Measurements from ENCODE around the gene NSUN6.

Gene NSUN6

DNA sequence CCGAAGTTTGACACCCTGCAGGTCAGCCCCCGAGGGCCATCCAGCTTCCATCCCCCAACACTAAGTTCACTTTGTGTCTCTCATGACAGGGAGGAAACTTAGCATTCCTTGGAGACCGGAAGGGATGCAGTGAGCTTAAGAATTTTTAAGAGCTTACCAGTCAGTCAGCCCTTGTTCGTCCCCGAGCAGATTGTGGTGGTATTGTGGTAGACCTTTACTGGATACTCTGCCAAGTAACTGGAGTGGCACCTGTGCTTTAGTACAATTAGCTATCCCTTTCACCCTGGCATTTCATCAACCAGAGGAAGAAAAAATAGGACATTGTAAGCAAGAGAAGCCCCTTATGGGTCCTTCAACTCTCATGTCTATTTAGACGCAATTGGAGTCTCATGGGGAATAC is 74.8 kb downstream of the NSUN6 start:
- Histone ChIP-seq H2AK5ac (ENCODE audit: low read length) (no peak overlapping the region), H3K27ac (ENCODE audit: low read depth, low read length) (no peak overlapping the region), H3K36me3 (ENCODE audit: control insufficient read depth in 1 of 2, insufficient read depth in 2 of 2, low read length in 2 of 2) (peaks cover 0 to 7% of the 10 kb centered on the region in 2 experiments), H3K79me2 (ENCODE audit: control insufficient read depth, insufficient read depth, low read length, poor library complexity) (no peaks in the 10 kb centered on the region), H4K91ac (ENCODE audit: low read depth, low read length) (no peak overlapping the region), H3K9me3 (ENCODE audit: insufficient read depth, low read depth, low read length) (peaks cover 4% of the 10 kb centered on the region), H3K23ac (ENCODE audit: low read length) (no peak overlapping the region), H4K12ac (ENCODE audit: low read depth, low read length) (no peak overlapping the region), H2BK120ac (ENCODE audit: insufficient read depth, low read length, poor library complexity) (no peak overlapping the region), H2BK12ac (ENCODE audit: low read length) (no peak overlapping the region), H2BK5ac (ENCODE audit: low read depth, low read length, poor library complexity) (no peak overlapping the region), H3K79me1 (ENCODE audit: low read length) (no peaks in the 10 kb centered on the region), H3K4me3 (ENCODE audit: low read depth, low read length) (no peak overlapping the region), H3K4me1 (ENCODE audit: control insufficient read depth in 1 of 2, insufficient read depth in 2 of 2, low read length in 2 of 2) (peaks cover 7 to 9% of the 10 kb centered on the region in 2 experiments), H3K18ac (ENCODE audit: low read length) (no peak overlapping the region), H3K4ac (ENCODE audit: low read depth, low read length) (no peak overlapping the region), H4K8ac (ENCODE audit: low read depth, low read length) (no peak overlapping the region), H3K4me2 (ENCODE audit: low read length) (no peak overlapping the region), H3K9ac (ENCODE audit: low read length) (no peak overlapping the region), H2AFZ (ENCODE audit: insufficient read depth, low read length, poor library complexity) (no peak overlapping the region), H3K14ac (ENCODE audit: low read length) (no peak overlapping the region), H3K27me3 (ENCODE audit: insufficient read depth, low read length) (no peaks in the 10 kb centered on the region)
- no peak for DNase-seq
- no CpG with 5 or more reads among the region's 6 CpGs for WGBS (ENCODE audit: extremely low coverage, insufficient coverage, insufficient read length)

DNA sequence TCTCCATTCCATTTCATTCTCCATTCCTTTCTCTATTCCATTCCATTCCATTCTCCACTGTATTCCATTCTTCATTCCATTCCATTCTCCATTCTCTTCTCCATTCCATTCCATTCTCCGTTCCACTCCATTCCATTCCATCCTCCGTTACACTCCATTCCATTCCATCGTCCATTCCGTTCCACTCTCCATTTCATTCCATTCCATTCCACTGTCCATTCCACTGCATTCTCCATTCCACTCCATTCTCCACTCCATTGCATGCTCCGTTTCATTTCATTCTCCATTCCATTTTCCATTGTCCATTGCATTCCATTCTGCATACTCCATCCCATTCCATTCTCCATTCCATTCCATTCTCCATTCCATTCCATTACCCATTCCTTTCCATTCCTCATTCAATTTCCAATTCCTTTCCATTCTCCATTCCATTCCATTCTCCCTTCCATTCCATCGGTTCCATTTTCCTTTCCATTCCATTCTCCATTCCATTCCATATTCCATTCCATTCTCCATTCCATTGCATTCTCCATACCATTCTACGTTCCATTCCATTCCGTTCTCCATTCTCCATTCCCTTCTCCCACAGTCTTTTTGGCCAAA is 78.3 kb downstream of the NSUN6 start:
- H3K4me1 ChIP-seq (ENCODE audit: control insufficient read depth in 1 of 2, insufficient read depth in 2 of 2, low read length in 2 of 2), result no peaks in the 10 kb centered on the region
- H4K12ac ChIP-seq (ENCODE audit: low read depth, low read length), result no peak overlapping the region
- no peak overlapping the region for H3K14ac ChIP-seq (ENCODE audit: low read length)
- H3K23ac ChIP-seq (ENCODE audit: low read length), result no peak overlapping the region
- WGBS (ENCODE audit: extremely low coverage, insufficient coverage, insufficient read length), result 100% methylated on average over 7 of the region's 8 CpGs
- peaks cover 4% of the 10 kb centered on the region for H3K9me3 ChIP-seq (ENCODE audit: insufficient read depth, low read depth, low read length)
- no peak overlapping the region for H2BK120ac ChIP-seq (ENCODE audit: insufficient read depth, low read length, poor library complexity)
- no peak overlapping the region for H2BK5ac ChIP-seq (ENCODE audit: low read depth, low read length, poor library complexity)
- no peaks in the 10 kb centered on the region for H3K79me2 ChIP-seq (ENCODE audit: control insufficient read depth, insufficient read depth, low read length, poor library complexity)
- no peak for DNase-seq
- H2AK5ac ChIP-seq (ENCODE audit: low read length), result no peak overlapping the region
- H3K4ac ChIP-seq (ENCODE audit: low read depth, low read length), result no peak overlapping the region
- H3K79me1 ChIP-seq (ENCODE audit: low read length), result no peaks in the 10 kb centered on the region
- no peak overlapping the region for H4K8ac ChIP-seq (ENCODE audit: low read depth, low read length)
- no peak overlapping the region for H2AFZ ChIP-seq (ENCODE audit: insufficient read depth, low read length, poor library complexity)
- no peaks in the 10 kb centered on the region for H3K27me3 ChIP-seq (ENCODE audit: insufficient read depth, low read length)
- peaks cover 0 to 7% of the 10 kb centered on the region in 2 experiments for H3K36me3 ChIP-seq (ENCODE audit: control insufficient read depth in 1 of 2, insufficient read depth in 2 of 2, low read length in 2 of 2)
- no peak overlapping the region for H3K18ac ChIP-seq (ENCODE audit: low read length)
- no peak overlapping the region for H3K27ac ChIP-seq (ENCODE audit: low read depth, low read length)
- H2BK12ac ChIP-seq (ENCODE audit: low read length), result no peak overlapping the region
- H3K9ac ChIP-seq (ENCODE audit: low read length), result no peak overlapping the region
- H3K4me3 ChIP-seq (ENCODE audit: low read depth, low read length), result no peak overlapping the region
- no peak overlapping the region for H3K4me2 ChIP-seq (ENCODE audit: low read length)
- H4K91ac ChIP-seq (ENCODE audit: low read depth, low read length), result no peak overlapping the region

DNA sequence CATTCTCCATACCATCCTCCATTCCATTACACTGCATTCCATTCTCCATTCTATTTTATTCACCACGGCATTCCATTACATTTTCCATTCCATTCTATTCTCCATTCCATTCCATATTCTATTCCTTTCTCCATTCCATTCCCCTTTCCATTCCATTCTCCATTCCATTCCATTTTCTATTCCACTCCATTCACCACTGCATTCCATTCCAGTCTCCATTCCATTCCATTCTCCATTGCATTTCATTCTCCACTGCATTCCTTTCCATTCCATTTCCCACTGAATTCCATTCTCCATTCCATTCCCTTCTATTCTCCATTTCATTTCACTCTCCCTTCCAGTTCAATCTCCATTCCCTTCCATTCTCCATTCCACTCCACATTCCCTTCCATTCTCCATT is 79.6 kb downstream of the NSUN6 start:
- Histone ChIP-seq H3K23ac (ENCODE audit: low read length) (no peak overlapping the region), H3K79me2 (ENCODE audit: control insufficient read depth, insufficient read depth, low read length, poor library complexity) (no peaks in the 10 kb centered on the region), H2AK5ac (ENCODE audit: low read length) (no peak overlapping the region), H3K18ac (ENCODE audit: low read length) (no peak overlapping the region), H3K14ac (ENCODE audit: low read length) (no peak overlapping the region), H3K27me3 (ENCODE audit: insufficient read depth, low read length) (no peaks in the 10 kb centered on the region), H3K27ac (ENCODE audit: low read depth, low read length) (no peak overlapping the region), H2BK5ac (ENCODE audit: low read depth, low read length, poor library complexity) (no peak overlapping the region), H3K4me3 (ENCODE audit: low read depth, low read length) (no peak overlapping the region), H2BK12ac (ENCODE audit: low read length) (no peak overlapping the region), H3K4me1 (ENCODE audit: control insufficient read depth in 1 of 2, insufficient read depth in 2 of 2, low read length in 2 of 2) (no peaks in the 10 kb centered on the region), H4K91ac (ENCODE audit: low read depth, low read length) (no peak overlapping the region), H4K8ac (ENCODE audit: low read depth, low read length) (no peak overlapping the region), H3K4ac (ENCODE audit: low read depth, low read length) (no peak overlapping the region), H3K36me3 (ENCODE audit: control insufficient read depth in 1 of 2, insufficient read depth in 2 of 2, low read length in 2 of 2) (peaks cover 0 to 3% of the 10 kb centered on the region in 2 experiments), H3K79me1 (ENCODE audit: low read length) (no peaks in the 10 kb centered on the region), H4K12ac (ENCODE audit: low read depth, low read length) (no peak overlapping the region), H3K4me2 (ENCODE audit: low read length) (no peak overlapping the region), H3K9ac (ENCODE audit: low read length) (no peak overlapping the region), H2BK120ac (ENCODE audit: insufficient read depth, low read length, poor library complexity) (no peak overlapping the region), H2AFZ (ENCODE audit: insufficient read depth, low read length, poor library complexity) (no peak overlapping the region), H3K9me3 (ENCODE audit: insufficient read depth, low read depth, low read length) (peaks cover 1% of the 10 kb centered on the region)
- WGBS (ENCODE audit: extremely low coverage, insufficient coverage, insufficient read length), result 100% methylated on average over 1 of the region's 1 CpG
- DNase-seq, result no peak

DNA sequence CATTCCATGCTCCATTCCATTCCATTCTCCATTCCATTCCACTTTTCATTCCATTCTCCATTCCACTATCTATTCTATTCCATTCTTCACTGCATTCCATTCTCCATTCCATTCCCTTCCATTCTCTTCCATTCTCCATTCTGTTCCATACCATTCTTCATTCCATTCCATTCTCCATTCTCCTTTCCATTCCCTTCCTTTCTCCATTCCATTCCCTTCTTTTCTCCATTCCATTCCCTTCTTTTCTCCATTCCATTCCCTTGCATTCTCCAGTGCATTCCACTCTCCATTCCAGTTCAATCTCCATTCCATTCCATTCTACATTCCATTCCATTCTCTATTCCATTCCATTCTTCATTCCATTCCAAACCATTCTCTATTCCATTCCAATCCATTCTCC is 80.3 kb downstream of the NSUN6 start:
- no peak for DNase-seq
- no peak overlapping the region for H2BK5ac ChIP-seq (ENCODE audit: low read depth, low read length, poor library complexity)

More for the DNA sequence above, 80.3 kb downstream of the NSUN6 start:
- H3K27ac ChIP-seq (ENCODE audit: low read depth, low read length), result no peak overlapping the region
- H3K4me1 ChIP-seq (ENCODE audit: control insufficient read depth in 1 of 2, insufficient read depth in 2 of 2, low read length in 2 of 2), result no peaks in the 10 kb centered on the region
- H4K12ac ChIP-seq (ENCODE audit: low read depth, low read length), result no peak overlapping the region
- H3K9ac ChIP-seq (ENCODE audit: low read length), result no peak overlapping the region
- H2BK120ac ChIP-seq (ENCODE audit: insufficient read depth, low read length, poor library complexity), result no peak overlapping the region
- no peak overlapping the region for H2AFZ ChIP-seq (ENCODE audit: insufficient read depth, low read length, poor library complexity)
- H3K27me3 ChIP-seq (ENCODE audit: insufficient read depth, low read length), result no peaks in the 10 kb centered on the region
- no peak overlapping the region for H3K4ac ChIP-seq (ENCODE audit: low read depth, low read length)
- H2AK5ac ChIP-seq (ENCODE audit: low read length), result no peak overlapping the region
- H3K4me2 ChIP-seq (ENCODE audit: low read length), result no peak overlapping the region
- no peak overlapping the region for H2BK12ac ChIP-seq (ENCODE audit: low read length)
- H4K8ac ChIP-seq (ENCODE audit: low read depth, low read length), result no peak overlapping the region
- H3K9me3 ChIP-seq (ENCODE audit: insufficient read depth, low read depth, low read length), result peaks cover 1% of the 10 kb centered on the region
- H4K91ac ChIP-seq (ENCODE audit: low read depth, low read length), result no peak overlapping the region
- no peaks in the 10 kb centered on the region for H3K79me1 ChIP-seq (ENCODE audit: low read length)
- H3K79me2 ChIP-seq (ENCODE audit: control insufficient read depth, insufficient read depth, low read length, poor library complexity), result no peaks in the 10 kb centered on the region
- H3K23ac ChIP-seq (ENCODE audit: low read length), result no peak overlapping the region
- H3K36me3 ChIP-seq (ENCODE audit: control insufficient read depth in 1 of 2, insufficient read depth in 2 of 2, low read length in 2 of 2), result peaks cover 0 to 3% of the 10 kb centered on the region in 2 experiments
- H3K18ac ChIP-seq (ENCODE audit: low read length), result no peak overlapping the region
- no peak overlapping the region for H3K14ac ChIP-seq (ENCODE audit: low read length)
- no peak overlapping the region for H3K4me3 ChIP-seq (ENCODE audit: low read depth, low read length)
